Activated CD4-positive, alpha-beta memory T cell treated with anti-CD3 and anti-CD28 coated beads for 36 hours (primary cell): ENCODE measurements around the gene AHNAK. TPM values are rescaled to one million over a fixed set of nuclear protein-coding genes. Genes with fewer than 3 reads are reported as not detected.

Source experiments
- CTCF ChIA-PET: fragments of 350-600 bp; sonication (Branson Sonifier 250); formaldehyde crosslinking; loops from one replicate; lab custom pipeline; 2021; ENCODE audit warnings: antibody characterized with exemption, inconsistent platforms; lab: Charles Lee
- POLR2A ChIA-PET: fragments of 350-600 bp; sonication (Branson Sonifier 250); formaldehyde crosslinking; loops from one replicate; lab custom pipeline; 2021; ENCODE audit warnings: antibody characterized with exemption; lab: Charles Lee
- DNase-seq: peaks from one replicate; pipeline ENCODE4 v3.0.0-alpha.2; 2020
- H3K27ac Mint-ChIP-seq: one replicate; pipeline ENCODE4 v1.8.0; 2021; ENCODE audit warnings: mixed read lengths
- H3K27me3 Mint-ChIP-seq: one replicate; pipeline ENCODE4 v1.8.0; 2021; ENCODE audit warnings: mixed read lengths
- H3K36me3 Mint-ChIP-seq: one replicate; pipeline ENCODE4 v1.8.0; 2021; ENCODE audit warnings: mixed read lengths
- H3K4me1 Mint-ChIP-seq: one replicate; pipeline ENCODE4 v1.8.0; 2021; ENCODE audit warnings: low read depth, mixed read lengths
- H3K4me3 Mint-ChIP-seq: one replicate; pipeline ENCODE4 v1.8.0; 2021; ENCODE audit warnings: mild to moderate bottlenecking, mixed read lengths
- H3K9me3 Mint-ChIP-seq: one replicate; pipeline ENCODE4 v1.8.0; 2021; ENCODE audit warnings: mixed read lengths
- intact Hi-C: fragments of 100-400 bp; cut with micrococcal nuclease; formaldehyde crosslinking; loops from one replicate; pipeline ENCODE4 v1.15.1; 2023
- total RNA-seq, 2 experiments: library from RNA; stranded (reverse); gene quantifications; one replicate each; pipeline ENCODE4 v1.2.3, GENCODE V29; 2021

The AHNAK gene
- total RNA-seq, 2 experiments from 2014 or later = 83.7 to 85.2 TPM

DNA sequence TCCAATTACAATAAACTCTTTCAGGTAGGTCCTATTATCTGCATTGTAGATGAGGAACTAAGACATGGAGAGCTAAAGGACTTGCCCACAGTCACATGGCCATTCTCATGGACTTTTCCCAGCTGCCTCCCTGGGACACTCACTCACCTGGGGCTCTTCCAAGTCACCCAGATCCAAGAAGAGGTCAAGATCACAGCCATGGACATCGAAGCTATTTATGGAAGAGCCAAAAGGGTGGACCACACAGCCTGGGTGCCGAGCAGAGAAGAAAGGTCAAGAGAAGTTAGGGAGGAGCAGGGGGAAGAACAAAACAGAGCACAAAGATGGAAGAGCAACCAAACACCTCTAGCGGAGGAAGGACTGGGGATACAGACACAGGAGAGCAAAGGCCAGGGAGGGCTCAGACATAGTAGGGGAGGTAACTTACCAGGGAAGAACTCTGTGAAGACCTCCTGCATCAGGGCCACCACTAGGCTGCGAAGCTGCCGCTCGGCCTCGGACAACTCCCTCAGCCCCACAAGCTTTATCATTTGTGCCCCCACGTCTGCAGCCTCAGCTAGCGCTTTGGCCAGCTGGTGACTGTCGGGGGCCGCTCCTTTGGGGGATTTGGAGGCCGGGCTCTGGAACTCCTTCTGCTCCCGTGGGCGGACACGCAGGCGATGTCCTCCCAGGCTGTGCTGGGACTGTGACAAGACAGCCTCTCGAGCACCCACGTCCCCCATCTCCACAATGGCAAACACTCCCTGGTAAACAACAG lies 34.5 kb upstream of the AHNAK start:
- intact Hi-C loops = no loop called here
- DNase-seq = no peak
- CTCF ChIA-PET = interaction anchor here (0.7 kb wide), 2 partner anchors 13 to 156 kb away, joined by 3 to 4 read pairs; no protein-coding TSS in a partner anchor
- POLR2A ChIA-PET = interaction anchor here (1.0 to 1.1 kb wide), 2 partner anchors 10 to 72 kb away, joined by 3 to 4 read pairs; partner anchors contain the start of gene INTS5
- Mint-ChIP-seq H3K4me1 (peaks cover 2% of the 10 kb centered on the region), H3K27me3 (no peaks in the 10 kb centered on the region), H3K9me3 (no peaks in the 10 kb centered on the region), H3K4me3 (no peak overlapping the region), H3K36me3 (peaks cover 13% of the 10 kb centered on the region), H3K27ac (no peak overlapping the region)

DNA sequence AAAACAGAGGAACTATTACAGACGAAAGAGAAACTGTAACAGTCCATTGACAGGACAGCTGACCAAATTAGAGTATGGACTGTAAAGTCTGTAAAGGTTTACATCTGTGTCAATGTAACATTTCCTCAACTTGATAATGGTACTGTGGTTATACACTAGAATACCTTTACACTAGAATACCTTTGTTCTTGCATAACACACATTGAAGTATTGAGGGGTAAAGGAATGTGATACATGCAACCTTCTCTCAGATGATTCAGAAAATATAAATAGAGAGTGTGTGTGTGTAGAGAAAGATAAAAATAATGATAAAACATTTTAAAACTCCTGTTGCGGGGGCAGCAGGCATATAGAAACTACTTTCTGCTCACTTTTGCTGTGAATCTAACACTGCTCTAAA lies 32.6 kb upstream of the AHNAK start:
- Mint-ChIP-seq H3K4me3 (no peak overlapping the region), H3K27me3 (no peaks in the 10 kb centered on the region), H3K36me3 (peaks cover 16% of the 10 kb centered on the region), H3K27ac (no peak overlapping the region), H3K9me3 (no peaks in the 10 kb centered on the region), H3K4me1 (peaks cover 13% of the 10 kb centered on the region)
- intact Hi-C loops = no loop called here
- no peak for DNase-seq
- CTCF ChIA-PET = interaction anchor here (0.6 kb wide), 3 partner anchors 34 to 184 kb away, joined by 3 read pairs; no protein-coding TSS in a partner anchor
- POLR2A ChIA-PET = no interaction called here

DNA sequence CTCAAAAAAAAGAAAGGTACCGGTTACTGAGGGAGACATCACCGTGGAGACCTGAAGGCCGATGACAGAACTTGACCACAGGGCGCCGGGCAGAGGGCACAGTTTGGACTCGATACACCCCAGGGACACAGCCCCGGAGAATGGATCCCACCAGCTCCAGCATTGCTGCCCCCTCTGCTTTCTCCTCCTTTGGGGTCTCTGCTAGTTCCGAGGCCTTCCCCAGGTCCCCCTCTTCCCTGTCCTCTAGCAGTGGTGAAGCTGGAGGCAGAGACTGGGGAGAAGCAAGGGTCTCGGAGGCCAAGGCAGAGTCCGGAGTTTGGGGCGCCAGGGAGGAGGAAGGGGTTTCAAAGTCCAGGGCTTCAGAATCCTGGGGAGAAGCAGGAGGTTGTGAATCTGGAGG lies 31.9 kb upstream of the AHNAK start:
- no peak for DNase-seq
- Mint-ChIP-seq H3K36me3 (peaks cover 18% of the 10 kb centered on the region), H3K27me3 (no peaks in the 10 kb centered on the region), H3K27ac (peak overlapping the region; percentile 33), H3K4me1 (peaks cover 13% of the 10 kb centered on the region), H3K9me3 (no peaks in the 10 kb centered on the region), H3K4me3 (no peak overlapping the region)
- CTCF ChIA-PET = interaction anchor here (0.6 kb wide), 3 partner anchors 16 to 184 kb away, joined by 3 read pairs; no protein-coding TSS in a partner anchor
- intact Hi-C loops = no loop called here
- POLR2A ChIA-PET = no interaction called here

DNA sequence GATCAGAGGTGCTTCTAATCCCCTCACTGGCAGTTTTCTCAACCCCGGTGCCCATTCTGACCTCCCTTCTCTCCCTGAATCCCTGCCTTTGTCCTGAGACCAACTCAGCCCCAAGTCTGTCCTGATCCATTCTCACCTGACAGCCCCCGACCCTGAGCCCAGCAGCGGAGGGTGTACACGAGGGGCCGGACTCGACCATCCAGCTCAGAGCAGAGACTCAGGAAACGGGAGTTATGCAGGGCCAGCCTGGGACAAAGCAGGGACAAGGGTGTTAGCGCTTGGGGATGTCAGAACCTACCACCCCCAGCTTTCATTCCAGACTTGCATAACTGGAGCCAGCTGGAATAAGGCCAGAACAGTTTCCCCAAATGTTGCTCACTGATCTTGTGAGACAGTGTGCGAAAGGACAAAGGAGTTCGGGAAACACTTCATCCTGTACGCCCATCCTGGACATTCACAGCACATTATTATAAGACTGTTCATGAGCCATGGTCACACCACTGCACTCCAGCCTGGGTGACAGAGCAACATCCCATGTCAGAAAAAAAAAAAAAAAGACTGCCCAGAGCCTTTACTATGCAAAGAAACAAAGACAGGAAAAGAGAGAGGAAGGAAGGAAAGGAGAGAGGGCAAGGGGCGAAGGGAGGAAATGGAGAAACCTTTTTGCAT lies 30.6 kb upstream of the AHNAK start:
- Mint-ChIP-seq H3K27ac (no peak overlapping the region), H3K4me3 (no peak overlapping the region), H3K36me3 (peaks cover 32% of the 10 kb centered on the region), H3K9me3 (no peaks in the 10 kb centered on the region), H3K27me3 (no peaks in the 10 kb centered on the region), H3K4me1 (peaks cover 23% of the 10 kb centered on the region)
- intact Hi-C loops = no loop called here
- ChIA-PET POLR2A (interaction anchor here (0.6 kb wide), 1 partner anchor 285 kb away, joined by 3 read pairs; no protein-coding TSS in a partner anchor), CTCF (interaction anchor here (1.6 kb wide), 1 partner anchor 152 kb away, joined by 5 read pairs; no protein-coding TSS in a partner anchor)
- no peak for DNase-seq

DNA sequence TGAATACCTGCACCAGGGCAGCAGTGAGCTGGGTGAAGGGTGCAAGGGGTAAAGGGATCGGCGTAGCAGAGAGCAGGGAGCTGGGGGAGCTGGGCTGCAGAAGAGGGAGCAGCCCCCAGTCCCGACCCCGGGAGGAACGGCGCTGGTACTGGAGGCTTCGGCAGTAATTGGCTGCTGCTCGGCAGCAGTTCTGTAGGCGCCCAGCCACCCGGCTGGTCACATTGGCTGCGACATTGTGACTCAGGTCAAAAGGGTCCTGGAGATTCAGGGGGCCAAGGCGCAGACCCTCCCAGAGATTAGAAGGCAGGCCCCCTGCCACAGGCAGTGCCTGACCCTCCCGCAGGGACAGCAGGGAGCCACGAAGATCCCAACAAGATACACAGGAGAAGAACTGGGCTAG lies 29.2 kb upstream of the AHNAK start:
- no peaks in the 10 kb centered on the region for H3K27me3 Mint-ChIP-seq
- H3K4me1 Mint-ChIP-seq = peaks cover 36% of the 10 kb centered on the region
- DNase-seq = no peak
- no peaks in the 10 kb centered on the region for H3K9me3 Mint-ChIP-seq
- ChIA-PET POLR2A (interaction anchor here (1.3 to 3.3 kb wide), 2 partner anchors 10 to 16 kb away, joined by 4 to 33 read pairs; partner anchors contain the start of gene TUT1), CTCF (interaction anchor here (0.6 to 2.3 kb wide), 4 partner anchors 16 to 151 kb away, joined by 3 to 17 read pairs (median 10); partner anchors contain the start of gene TUT1)
- H3K27ac Mint-ChIP-seq = peak overlapping the region; percentile 82
- H3K4me3 Mint-ChIP-seq = peak overlapping the region; percentile 93
- intact Hi-C loops = no loop called here
- peaks cover 41% of the 10 kb centered on the region for H3K36me3 Mint-ChIP-seq

DNA sequence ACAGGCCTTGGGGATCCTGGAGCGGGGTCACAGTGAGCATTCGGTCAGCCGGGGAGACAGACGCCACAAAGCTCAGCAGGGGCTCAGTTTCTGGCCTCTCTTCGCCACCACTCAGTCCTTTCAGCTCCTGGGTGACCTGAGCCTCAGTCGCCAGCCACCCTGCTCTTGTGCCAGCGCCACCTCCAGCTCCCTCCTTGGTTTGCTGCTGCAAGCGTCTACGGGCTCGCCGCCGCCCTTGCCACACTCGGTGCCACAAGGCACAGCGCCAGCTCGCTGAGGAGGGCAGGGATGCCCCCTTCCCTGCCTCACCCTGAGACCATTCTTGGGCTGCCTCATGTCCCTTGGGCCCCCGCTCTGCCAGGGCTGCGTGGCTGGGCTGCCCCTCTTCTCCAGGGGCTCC lies 28.6 kb upstream of the AHNAK start:
- CTCF ChIA-PET = interaction anchor here (0.9 to 4.4 kb wide), 5 partner anchors 16 to 150 kb away, joined by 3 to 30 read pairs (median 15); partner anchors contain the start of gene TUT1
- POLR2A ChIA-PET = interaction anchor here (0.7 to 3.3 kb wide), 10 partner anchors 11 to 266 kb away, joined by 3 to 33 read pairs (median 6); partner anchors contain the start of genes INTS5, LBHD1, TUT1 and UQCC3
- peak overlapping the region; percentile 96 for H3K27ac Mint-ChIP-seq
- H3K36me3 Mint-ChIP-seq = peaks cover 45% of the 10 kb centered on the region
- no peaks in the 10 kb centered on the region for H3K9me3 Mint-ChIP-seq
- intact Hi-C loops = no loop called here
- peaks cover 42% of the 10 kb centered on the region for H3K4me1 Mint-ChIP-seq
- H3K27me3 Mint-ChIP-seq = no peaks in the 10 kb centered on the region
- peak overlapping the region; percentile 93 for H3K4me3 Mint-ChIP-seq
- DNase-seq = no peak

DNA sequence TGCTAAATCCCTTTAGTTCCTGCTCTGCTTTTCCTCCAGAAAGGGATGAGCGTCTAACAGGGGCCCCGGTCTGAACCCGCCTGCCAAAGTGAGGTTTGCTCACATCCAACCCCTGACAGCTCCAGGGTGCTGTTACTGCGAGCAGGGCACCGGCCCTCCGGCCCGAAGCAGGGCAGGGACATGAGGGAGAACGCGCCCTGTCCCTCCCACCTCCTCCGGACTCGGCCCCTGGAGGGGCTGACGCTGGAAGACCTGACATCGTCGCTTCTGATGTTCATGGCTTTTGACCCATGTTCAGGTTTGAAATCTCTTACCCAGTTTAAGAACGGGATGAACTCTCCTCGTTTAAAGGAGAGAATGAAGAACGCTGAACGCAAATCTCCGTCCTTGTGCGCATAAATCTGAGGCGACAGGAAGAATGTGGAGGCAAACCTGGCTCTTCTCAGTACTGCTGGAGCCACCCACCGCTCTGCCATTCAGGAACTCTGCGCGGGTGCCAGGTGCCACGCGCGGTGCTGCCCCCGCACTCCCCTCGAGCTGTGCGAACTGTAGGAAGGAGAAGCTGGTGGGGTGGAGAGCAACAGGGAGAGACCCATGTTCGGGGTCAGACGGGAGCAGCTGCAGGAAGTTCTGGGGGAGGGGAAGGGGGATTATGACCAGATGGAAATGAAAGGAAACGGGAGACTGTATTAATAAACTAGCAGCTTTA lies 27.9 kb upstream of the AHNAK start:
- POLR2A ChIA-PET = interaction anchor here (0.6 to 3.3 kb wide), 26 partner anchors 9 to 267 kb away, joined by 3 to 33 read pairs (median 4); partner anchors contain the start of genes B3GAT3, C11orf98, CSKMT and GANAB
- intact Hi-C loops = loop anchor here (1.0 kb wide), 3 partner anchors 17 to 48 kb away; partner anchors contain the start of gene TUT1
- CTCF ChIA-PET = interaction anchor here (0.8 to 4.4 kb wide), 12 partner anchors 17 to 237 kb away, joined by 3 to 30 read pairs (median 4); partner anchors contain the start of genes ASRGL1, B3GAT3 and TUT1

DNA sequence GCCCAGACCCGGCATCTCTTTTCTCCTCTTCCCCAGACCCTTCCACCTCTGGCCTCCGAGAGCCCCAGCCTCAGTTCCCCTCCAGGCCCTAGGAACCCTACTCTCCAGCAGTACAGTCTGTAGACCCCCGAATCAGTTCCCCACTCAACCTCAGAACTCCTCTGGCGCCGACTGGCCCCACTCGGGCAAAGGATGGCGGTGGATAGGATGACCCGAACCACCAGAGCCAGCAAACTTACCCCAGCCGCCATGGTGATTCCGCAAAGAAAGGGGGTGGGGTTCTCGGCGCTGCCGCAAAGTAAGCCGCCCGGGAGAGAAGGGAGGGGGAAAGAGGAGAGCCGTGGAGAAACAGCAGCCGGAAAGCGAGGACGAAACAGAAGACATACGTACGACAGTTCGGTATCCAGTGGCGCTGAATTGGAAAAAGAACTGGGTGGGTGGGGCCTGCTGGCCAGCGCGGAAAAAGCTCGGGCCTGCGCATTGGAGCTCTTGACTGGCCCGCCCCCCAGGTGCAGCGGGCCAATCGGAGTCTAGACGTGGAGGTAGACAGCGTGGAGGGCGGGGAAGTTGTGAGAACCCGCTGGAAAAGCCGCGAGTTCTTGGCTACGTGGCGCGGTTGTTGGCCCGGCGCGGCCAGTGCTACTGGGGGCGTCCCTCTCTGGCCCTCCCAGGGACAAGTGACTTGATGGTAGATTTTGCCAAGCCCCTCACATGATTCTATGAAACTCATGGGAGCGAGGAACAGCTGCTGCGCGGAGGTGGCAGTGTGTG lies 27.2 kb upstream of the AHNAK start, which contains the start of gene EEF1G:
Gene EEF1G, minus strand, starts transcription at position 300 of the 771 bp plus-strand sequence. Its CDS starts 49 bp downstream, at position 251.
- Mint-ChIP-seq H3K27me3 (no peaks in the 10 kb centered on the region), H3K36me3 (peaks cover 52% of the 10 kb centered on the region), H3K4me1 (peaks cover 50% of the 10 kb centered on the region), H3K4me3 (peak within 1 kb of the TSS; percentile 93), H3K27ac (peak within 1 kb of the TSS; percentile 96), H3K9me3 (no peaks in the 10 kb centered on the region)
- POLR2A ChIA-PET = interaction anchor here (0.6 to 3.3 kb wide), 24 partner anchors 10 to 268 kb away, joined by 3 to 33 read pairs (median 5); partner anchors contain the start of genes B3GAT3, C11orf98, CSKMT and GANAB
- CTCF ChIA-PET = interaction anchor here (0.6 to 4.4 kb wide), 12 partner anchors 16 to 236 kb away, joined by 3 to 30 read pairs (median 4); partner anchors contain the start of genes ASRGL1, B3GAT3 and TUT1
- intact Hi-C loops = loop anchor here (1.0 to 2.0 kb wide), 5 partner anchors 13 to 49 kb away; partner anchors contain the start of gene TUT1
- peak; percentile 99 for DNase-seq

More for the DNA sequence above, 27.9 kb upstream of the AHNAK start:
- Mint-ChIP-seq H3K4me1 (peaks cover 47% of the 10 kb centered on the region), H3K9me3 (no peaks in the 10 kb centered on the region), H3K27ac (peak overlapping the region; percentile 96), H3K4me3 (peak overlapping the region; percentile 93), H3K36me3 (peaks cover 50% of the 10 kb centered on the region), H3K27me3 (no peaks in the 10 kb centered on the region)
- DNase-seq = no peak

DNA sequence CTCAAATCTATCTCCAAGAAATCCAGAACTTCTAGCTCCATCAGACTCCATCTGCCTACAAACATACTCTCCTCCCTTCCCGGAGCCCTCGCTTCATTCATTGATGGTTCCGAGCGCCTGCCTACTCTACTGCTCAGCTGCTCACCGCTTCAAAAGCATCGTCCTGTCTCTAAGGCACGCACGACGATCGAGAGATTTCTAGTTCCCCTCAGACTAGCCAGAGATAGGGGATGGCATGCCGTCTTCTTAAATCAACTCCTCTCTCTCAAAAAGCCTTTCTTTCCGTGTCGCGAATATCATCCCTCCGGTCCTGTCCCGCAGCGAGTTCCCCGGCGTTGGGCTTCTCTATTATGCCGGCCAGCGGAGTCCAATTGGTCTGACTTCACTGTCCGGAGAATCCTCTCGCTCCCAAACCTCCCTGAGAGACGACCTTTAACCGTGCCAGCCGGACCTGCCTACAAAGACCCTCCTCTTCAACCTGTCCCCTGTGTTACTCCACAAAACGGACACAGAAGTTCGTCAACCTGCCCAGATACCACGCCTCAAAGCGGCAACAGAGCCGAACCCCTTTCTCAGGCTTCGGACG lies 26.5 kb upstream of the AHNAK start:
- ChIA-PET POLR2A (interaction anchor here (1.0 to 3.3 kb wide), 16 partner anchors 13 to 268 kb away, joined by 3 to 33 read pairs (median 6); partner anchors contain the start of genes B3GAT3, C11orf98, CSKMT and HNRNPUL2), CTCF (interaction anchor here (0.6 to 4.4 kb wide), 16 partner anchors 13 to 235 kb away, joined by 3 to 30 read pairs (median 4); partner anchors contain the start of genes ASRGL1, B3GAT3 and TUT1)
- H3K4me1 Mint-ChIP-seq = peaks cover 56% of the 10 kb centered on the region
- intact Hi-C loops = loop anchor here (1.0 to 2.0 kb wide), 2 partner anchors 13 to 16 kb away; no protein-coding TSS in a partner anchor
- H3K27ac Mint-ChIP-seq = peak overlapping the region; percentile 96
- H3K4me3 Mint-ChIP-seq = peak overlapping the region; percentile 93
- H3K9me3 Mint-ChIP-seq = no peaks in the 10 kb centered on the region
- H3K36me3 Mint-ChIP-seq = peaks cover 53% of the 10 kb centered on the region
- peak; percentile 40 for DNase-seq
- no peaks in the 10 kb centered on the region for H3K27me3 Mint-ChIP-seq
